Measurements from ENCODE around the gene ANKRD13C. TPM values are rescaled to one million over a fixed set of nuclear protein-coding genes. Genes with fewer than 3 reads are reported as not detected.

ANKRD13C gene
- total RNA-seq, 1 experiment from 2014 or later: 17.8 TPM

DNA sequence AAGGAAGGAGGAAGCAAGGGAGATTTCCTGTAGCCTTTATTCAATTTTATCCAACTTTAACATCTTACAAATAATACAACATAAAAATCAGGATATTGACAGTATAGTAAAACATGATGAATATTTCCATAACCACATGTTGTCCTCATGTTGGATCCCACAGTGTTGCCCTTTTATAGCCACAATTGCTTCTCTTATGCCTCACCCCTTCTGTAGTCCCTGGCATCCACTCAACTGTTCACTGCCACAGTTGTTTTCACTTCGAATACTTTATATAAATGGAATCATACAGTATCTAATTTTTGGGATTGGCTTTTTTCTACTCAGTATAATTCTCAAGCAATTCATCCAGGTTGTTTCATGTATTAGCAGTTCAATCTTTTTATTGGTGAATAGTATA is 88.6 kb downstream of the ANKRD13C start:
- H3K27me3 Mint-ChIP-seq (ENCODE audit: insufficient read depth, unreplicated experiment): no peaks in the 10 kb centered on the region
- intact Hi-C loops (cut with micrococcal nuclease): no loop called here
- H3K9me3 Mint-ChIP-seq (ENCODE audit: unreplicated experiment): no peaks in the 10 kb centered on the region
- DNase-seq (ENCODE audit: unreplicated experiment): no peak
- POLR2A ChIA-PET: no interaction called here
- TF ChIP-seq, protein P1, sequence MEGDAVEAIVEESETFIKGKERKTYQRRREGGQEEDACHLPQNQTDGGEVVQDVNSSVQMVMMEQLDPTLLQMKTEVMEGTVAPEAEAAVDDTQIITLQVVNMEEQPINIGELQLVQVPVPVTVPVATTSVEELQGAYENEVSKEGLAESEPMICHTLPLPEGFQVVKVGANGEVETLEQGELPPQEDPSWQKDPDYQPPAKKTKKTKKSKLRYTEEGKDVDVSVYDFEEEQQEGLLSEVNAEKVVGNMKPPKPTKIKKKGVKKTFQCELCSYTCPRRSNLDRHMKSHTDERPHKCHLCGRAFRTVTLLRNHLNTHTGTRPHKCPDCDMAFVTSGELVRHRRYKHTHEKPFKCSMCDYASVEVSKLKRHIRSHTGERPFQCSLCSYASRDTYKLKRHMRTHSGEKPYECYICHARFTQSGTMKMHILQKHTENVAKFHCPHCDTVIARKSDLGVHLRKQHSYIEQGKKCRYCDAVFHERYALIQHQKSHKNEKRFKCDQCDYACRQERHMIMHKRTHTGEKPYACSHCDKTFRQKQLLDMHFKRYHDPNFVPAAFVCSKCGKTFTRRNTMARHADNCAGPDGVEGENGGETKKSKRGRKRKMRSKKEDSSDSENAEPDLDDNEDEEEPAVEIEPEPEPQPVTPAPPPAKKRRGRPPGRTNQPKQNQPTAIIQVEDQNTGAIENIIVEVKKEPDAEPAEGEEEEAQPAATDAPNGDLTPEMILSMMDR (IDR thresholded peaks at IDR 0.05; ENCODE audit: unreplicated experiment): no peak
- BruUV-seq (replicated peaks): no TSS peak
- no peak overlapping the region for H3K4me3 Mint-ChIP-seq (ENCODE audit: unreplicated experiment)
- CTCF ChIA-PET: no interaction called here
- H3K4me1 Mint-ChIP-seq (ENCODE audit: insufficient read depth, unreplicated experiment): no peaks in the 10 kb centered on the region
- H3K27ac Mint-ChIP-seq (ENCODE audit: low read depth, unreplicated experiment): no peak overlapping the region
- peaks cover 45% of the 10 kb centered on the region for H3K36me3 Mint-ChIP-seq (ENCODE audit: insufficient read depth, unreplicated experiment)

DNA sequence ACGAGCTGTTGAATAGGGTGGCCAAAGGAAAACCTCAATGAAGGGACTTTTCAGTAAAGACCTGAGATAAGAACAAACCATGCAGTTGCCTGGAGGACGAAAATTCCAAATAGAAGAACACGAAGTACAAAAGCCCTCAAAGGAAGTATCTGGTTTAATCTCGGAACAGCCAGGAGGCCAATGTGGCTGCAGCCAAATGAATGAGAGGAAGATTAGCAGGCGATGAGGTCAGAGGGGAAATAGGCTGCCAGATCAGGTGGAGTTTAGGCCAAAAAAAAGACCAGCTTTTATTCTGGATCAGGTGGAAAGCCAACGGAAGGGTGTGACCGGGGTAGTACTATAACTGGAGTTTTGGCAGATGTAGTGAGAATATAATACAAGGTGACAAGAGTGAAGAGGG is 89.7 kb downstream of the ANKRD13C start:
- no TSS peak for BruUV-seq (replicated peaks)
- ChIA-PET CTCF (no interaction called here), POLR2A (interaction anchor here (1.7 kb wide), 1 partner anchor 44 kb away, joined by 6 read pairs; the partner anchor contains the start of gene SRSF11)
- H3K27me3 Mint-ChIP-seq (ENCODE audit: insufficient read depth, unreplicated experiment): no peaks in the 10 kb centered on the region
- H3K4me1 Mint-ChIP-seq (ENCODE audit: insufficient read depth, unreplicated experiment): no peaks in the 10 kb centered on the region
- TF ChIP-seq, protein P1 (IDR thresholded peaks at IDR 0.05; ENCODE audit: unreplicated experiment): no peak
- DNase-seq (ENCODE audit: unreplicated experiment): no peak
- no peak overlapping the region for H3K4me3 Mint-ChIP-seq (ENCODE audit: unreplicated experiment)
- intact Hi-C loops (cut with micrococcal nuclease): no loop called here
- H3K36me3 Mint-ChIP-seq (ENCODE audit: insufficient read depth, unreplicated experiment): peaks cover 44% of the 10 kb centered on the region
- no peaks in the 10 kb centered on the region for H3K9me3 Mint-ChIP-seq (ENCODE audit: unreplicated experiment)
- no peak overlapping the region for H3K27ac Mint-ChIP-seq (ENCODE audit: low read depth, unreplicated experiment)

DNA sequence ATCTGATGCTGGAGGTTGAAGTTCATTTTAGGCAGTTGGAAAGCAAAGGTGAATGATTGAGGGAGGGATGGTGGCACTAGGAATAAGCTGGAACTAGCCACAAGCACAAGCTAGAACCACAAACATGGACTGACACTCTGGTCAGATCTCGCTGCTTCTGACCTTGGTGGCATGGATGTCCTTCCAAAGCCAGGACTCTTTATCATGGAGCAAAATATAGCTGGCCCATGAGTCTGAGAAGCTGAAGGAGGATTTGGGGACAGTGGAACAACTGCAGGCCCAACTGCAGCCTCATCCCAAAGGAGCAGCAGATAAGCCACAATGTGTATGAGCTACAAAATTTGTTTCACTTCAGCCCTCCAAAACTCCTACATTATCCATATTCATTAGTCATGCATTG is 97.9 kb downstream of the ANKRD13C start:
- TF ChIP-seq, protein P1 (IDR thresholded peaks at IDR 0.05; ENCODE audit: unreplicated experiment): no peak
- intact Hi-C loops (cut with micrococcal nuclease): no loop called here
- H3K9me3 Mint-ChIP-seq (ENCODE audit: unreplicated experiment): no peaks in the 10 kb centered on the region
- no peaks in the 10 kb centered on the region for H3K4me1 Mint-ChIP-seq (ENCODE audit: insufficient read depth, unreplicated experiment)
- POLR2A ChIA-PET: no interaction called here
- H3K36me3 Mint-ChIP-seq (ENCODE audit: insufficient read depth, unreplicated experiment): peaks cover 23% of the 10 kb centered on the region
- no TSS peak for BruUV-seq (replicated peaks)
- no peaks in the 10 kb centered on the region for H3K27me3 Mint-ChIP-seq (ENCODE audit: insufficient read depth, unreplicated experiment)
- no peak overlapping the region for H3K27ac Mint-ChIP-seq (ENCODE audit: low read depth, unreplicated experiment)
- DNase-seq (ENCODE audit: unreplicated experiment): peak; percentile 11
- H3K4me3 Mint-ChIP-seq (ENCODE audit: unreplicated experiment): no peak overlapping the region
- CTCF ChIA-PET: no interaction called here

DNA sequence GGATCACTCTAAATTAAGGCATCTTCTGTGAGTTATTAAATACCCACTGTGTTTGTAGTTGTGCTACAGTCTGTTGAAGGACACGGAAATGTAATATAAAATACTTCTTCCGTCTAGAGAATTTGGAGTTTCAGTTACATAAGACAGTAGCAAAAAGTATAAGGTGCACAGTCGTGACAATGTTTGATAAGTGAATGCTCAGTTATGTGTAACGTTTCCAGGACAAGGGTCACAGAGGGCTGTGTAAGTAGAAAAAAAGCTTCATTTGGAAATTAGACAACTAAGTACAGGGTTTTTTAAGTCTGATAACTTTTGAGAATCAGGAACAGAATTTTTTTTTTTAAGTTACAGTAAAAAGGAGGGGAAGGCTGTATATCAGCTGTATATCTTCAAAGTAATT is 105.8 kb downstream of the ANKRD13C start:
- TF ChIP-seq, protein P1 (IDR thresholded peaks at IDR 0.05; ENCODE audit: unreplicated experiment): no peak
- CTCF ChIA-PET: interaction anchor here (1.1 kb wide), 1 partner anchor 9 kb away, joined by 3 read pairs; no protein-coding TSS in a partner anchor
- Mint-ChIP-seq H3K36me3 (ENCODE audit: insufficient read depth, unreplicated experiment) (peaks cover 84% of the 10 kb centered on the region), H3K27ac (ENCODE audit: low read depth, unreplicated experiment) (no peak overlapping the region), H3K27me3 (ENCODE audit: insufficient read depth, unreplicated experiment) (no peaks in the 10 kb centered on the region), H3K9me3 (ENCODE audit: unreplicated experiment) (no peaks in the 10 kb centered on the region), H3K4me1 (ENCODE audit: insufficient read depth, unreplicated experiment) (peaks cover 10% of the 10 kb centered on the region), H3K4me3 (ENCODE audit: unreplicated experiment) (no peak overlapping the region)
- POLR2A ChIA-PET: no interaction called here
- intact Hi-C loops (cut with micrococcal nuclease): no loop called here
- BruUV-seq (replicated peaks): no TSS peak
- DNase-seq (ENCODE audit: unreplicated experiment): no peak
